Kidney epithelial cell (primary cell): Measurements from ENCODE around the gene ZDHHC13. TPM values are rescaled to one million over a fixed set of nuclear protein-coding genes. Genes with fewer than 3 reads are reported as not detected.

Experiments
- DNase-seq: peaks from one replicate; pipeline ENCODE4 v3.0.0-alpha.2; 2010; ENCODE audit warnings: low read depth
- H3K27me3 ChIP-seq: 2 replicates; pipeline ENCODE4 v1.6.0; 2011; ENCODE audit warnings: low read length; ENCODE audit not compliant: control insufficient read depth, insufficient read depth
- H3K36me3 ChIP-seq: 2 replicates; pipeline ENCODE4 v1.5.1; 2011; ENCODE audit warnings: low read length; ENCODE audit not compliant: control insufficient read depth, insufficient read depth
- H3K4me3 ChIP-seq: 2 replicates; pipeline ENCODE4 v1.5.1; 2011; ENCODE audit warnings: low read depth, mild to moderate bottlenecking, control low read depth, low read length
- total RNA-seq: library from RNA; depleted of rRNA; stranded (reverse); fragments of >200 nt; gene quantifications from 2 replicates; pipeline ENCODE4 v1.2.3, GENCODE V29; 2015
- TF ChIP-seq, protein P1 (sequence below): IDR thresholded peaks from 2 replicates; pipeline ENCODE4 v1.5.1; 2011; ENCODE audit warnings: mild to moderate bottlenecking, moderate library complexity, low read length, control low read depth, inconsistent platforms; ENCODE audit not compliant: insufficient read depth, poor library complexity, severe bottlenecking

ZDHHC13 gene
- total RNA-seq, 1 donor from 2014 or later = 23.3 TPM

DNA sequence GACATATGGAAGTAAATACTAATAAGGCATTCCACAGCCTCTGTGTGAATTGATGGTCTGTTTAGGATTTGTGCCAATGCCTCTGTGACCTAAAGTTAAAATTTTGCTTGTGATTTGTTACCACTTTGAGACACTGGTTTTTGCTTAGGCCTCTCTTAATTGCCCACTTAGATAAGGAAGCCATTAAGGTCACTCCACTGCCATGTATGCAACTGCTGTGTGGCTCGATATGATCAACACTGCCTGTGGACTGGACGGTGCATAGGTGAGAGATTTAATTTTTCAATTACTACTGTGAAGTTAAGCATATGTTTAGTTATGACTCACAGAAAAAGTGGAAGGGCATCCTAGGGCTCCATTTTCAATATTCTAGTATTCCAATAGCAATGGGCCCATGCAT lies 47.9 kb downstream of the ZDHHC13 start:
- no peak overlapping the region for H3K4me3 ChIP-seq
- no peaks in the 10 kb centered on the region for H3K36me3 ChIP-seq
- TF ChIP-seq, protein P1, sequence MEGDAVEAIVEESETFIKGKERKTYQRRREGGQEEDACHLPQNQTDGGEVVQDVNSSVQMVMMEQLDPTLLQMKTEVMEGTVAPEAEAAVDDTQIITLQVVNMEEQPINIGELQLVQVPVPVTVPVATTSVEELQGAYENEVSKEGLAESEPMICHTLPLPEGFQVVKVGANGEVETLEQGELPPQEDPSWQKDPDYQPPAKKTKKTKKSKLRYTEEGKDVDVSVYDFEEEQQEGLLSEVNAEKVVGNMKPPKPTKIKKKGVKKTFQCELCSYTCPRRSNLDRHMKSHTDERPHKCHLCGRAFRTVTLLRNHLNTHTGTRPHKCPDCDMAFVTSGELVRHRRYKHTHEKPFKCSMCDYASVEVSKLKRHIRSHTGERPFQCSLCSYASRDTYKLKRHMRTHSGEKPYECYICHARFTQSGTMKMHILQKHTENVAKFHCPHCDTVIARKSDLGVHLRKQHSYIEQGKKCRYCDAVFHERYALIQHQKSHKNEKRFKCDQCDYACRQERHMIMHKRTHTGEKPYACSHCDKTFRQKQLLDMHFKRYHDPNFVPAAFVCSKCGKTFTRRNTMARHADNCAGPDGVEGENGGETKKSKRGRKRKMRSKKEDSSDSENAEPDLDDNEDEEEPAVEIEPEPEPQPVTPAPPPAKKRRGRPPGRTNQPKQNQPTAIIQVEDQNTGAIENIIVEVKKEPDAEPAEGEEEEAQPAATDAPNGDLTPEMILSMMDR = no peak
- no peaks in the 10 kb centered on the region for H3K27me3 ChIP-seq
- DNase-seq = no peak

DNA sequence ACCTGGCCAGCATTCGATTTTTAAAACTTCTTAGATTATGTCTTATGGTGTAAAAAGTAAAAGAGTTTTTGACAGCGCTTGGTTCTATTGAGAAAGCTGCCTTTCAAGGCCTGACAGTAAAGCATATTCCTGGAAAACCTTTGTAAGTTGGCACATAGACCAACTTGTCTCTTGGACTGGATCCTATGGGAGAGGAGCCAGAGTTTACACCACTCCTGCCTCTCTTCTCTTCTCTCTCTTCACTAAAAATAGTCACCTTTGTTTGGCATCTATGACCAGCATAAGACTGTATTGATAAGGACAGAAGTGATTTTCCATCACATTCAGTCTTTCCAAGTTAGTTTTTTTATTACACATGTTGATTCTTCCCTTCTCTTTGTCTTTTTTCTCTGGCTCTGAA lies 51.1 kb downstream of the ZDHHC13 start:
- Histone ChIP-seq H3K36me3 (no peaks in the 10 kb centered on the region), H3K4me3 (no peak overlapping the region), H3K27me3 (no peaks in the 10 kb centered on the region)
- TF ChIP-seq, protein P1 = no peak
- no peak for DNase-seq

DNA sequence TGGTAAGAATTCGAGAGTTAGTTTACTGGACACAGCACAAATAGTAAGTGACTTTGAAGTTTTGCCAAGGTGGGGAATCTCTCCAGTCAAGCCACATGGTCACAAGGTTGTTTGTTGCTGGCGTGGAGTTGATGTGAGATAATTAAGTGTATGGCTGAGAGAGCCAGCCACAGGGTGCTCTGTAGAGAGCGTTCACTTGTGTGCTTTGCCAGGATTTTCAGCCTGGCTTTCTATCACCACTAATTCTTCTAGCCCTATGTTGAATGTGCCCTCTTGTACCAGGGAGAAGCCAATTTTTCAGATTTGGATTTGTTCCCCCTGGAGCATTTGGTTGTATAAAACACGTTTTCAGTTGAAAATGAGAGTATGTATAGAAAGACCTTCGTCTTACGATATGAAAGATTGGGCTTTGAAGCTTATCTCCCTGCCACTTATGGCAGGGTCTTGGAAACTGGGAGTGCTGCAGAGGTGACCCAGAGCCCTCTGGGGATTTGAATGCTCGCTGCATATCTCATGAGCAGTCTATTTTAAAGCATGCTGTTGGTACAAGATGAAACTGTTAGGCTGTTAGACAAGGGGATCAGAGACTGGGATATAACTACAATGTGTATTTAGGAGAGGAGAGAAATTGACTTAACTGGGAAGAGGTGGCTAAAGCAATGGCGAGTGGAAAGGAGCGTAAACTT lies 56.2 kb downstream of the ZDHHC13 start:
- no peak overlapping the region for H3K4me3 ChIP-seq
- DNase-seq = no peak
- no peaks in the 10 kb centered on the region for H3K27me3 ChIP-seq
- TF ChIP-seq, protein P1 = no peak
- no peaks in the 10 kb centered on the region for H3K36me3 ChIP-seq

DNA sequence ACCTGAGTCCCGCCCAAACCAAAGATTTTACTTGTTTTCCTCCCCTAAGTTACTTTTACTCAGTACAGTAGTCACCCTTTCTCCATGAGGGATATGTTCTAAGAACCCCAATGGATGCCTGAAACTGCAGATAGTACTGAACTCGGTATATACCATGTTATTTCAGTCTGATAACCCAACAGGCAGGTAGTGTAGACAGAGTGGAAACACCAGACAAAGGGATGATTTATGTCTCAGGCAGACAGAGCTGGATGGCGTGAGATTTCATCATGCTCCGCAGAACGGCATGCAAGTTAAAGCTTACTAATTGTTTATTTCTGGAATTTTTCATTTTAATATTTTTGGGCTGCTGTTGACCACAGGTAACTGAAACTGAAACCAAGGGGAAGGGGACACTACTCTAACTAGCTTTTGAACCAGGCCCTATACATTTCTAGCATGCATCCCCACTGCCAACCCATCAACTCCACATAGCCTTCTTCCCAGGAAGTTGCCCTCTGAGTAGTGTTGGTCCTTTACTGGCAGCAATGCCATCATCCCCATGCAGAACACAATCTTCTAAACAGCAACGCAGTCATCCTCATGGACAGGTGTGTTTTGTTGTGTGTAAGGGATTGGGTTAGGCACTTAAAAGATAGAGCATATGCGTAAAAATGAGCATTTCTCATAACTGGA lies 57.1 kb downstream of the ZDHHC13 start:
- no peaks in the 10 kb centered on the region for H3K27me3 ChIP-seq
- TF ChIP-seq, protein P1 = no peak
- H3K36me3 ChIP-seq = no peaks in the 10 kb centered on the region
- DNase-seq = no peak
- H3K4me3 ChIP-seq = no peak overlapping the region

DNA sequence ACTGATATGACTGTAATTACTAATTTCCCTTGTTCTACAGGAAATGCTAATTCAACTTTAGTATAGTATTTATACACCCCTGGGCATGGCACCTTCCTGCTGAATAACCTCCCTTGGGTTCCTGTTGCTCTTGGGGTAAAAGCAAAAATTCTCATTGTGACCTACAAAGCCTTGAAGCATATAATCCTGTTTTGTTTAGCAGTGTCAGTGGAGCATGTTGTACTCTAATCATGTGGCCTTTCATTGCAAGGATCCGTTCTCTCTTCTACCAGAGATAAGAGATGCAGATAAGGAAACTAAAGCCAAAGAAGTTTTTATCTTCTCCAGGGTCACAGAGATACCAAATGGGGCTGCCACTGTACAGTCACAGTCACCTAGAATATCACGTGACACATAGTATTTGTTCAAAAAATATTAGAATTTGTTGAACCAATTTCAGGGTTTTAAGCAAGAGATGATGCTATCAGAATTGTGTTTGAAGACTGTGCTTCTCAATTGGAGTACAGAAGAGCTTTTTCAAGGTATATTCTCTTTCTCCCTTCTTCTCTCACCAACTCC lies 59.7 kb downstream of the ZDHHC13 start:
- Histone ChIP-seq H3K36me3 (no peaks in the 10 kb centered on the region), H3K4me3 (no peak overlapping the region), H3K27me3 (no peaks in the 10 kb centered on the region)
- TF ChIP-seq, protein P1 = no peak
- no peak for DNase-seq
